Neural cell (in vitro differentiated cells): ENCODE data around the gene SLC35E1. TPM values are rescaled to one million over a fixed set of nuclear protein-coding genes. Genes with fewer than 3 reads are reported as not detected.

Experiments used
- H2AFZ ChIP-seq: fragments of 200-600, 300-800 bp; sonication (generic), shearing (Covaris generic); 2 replicates; pipeline ENCODE4 v1.6.0; 2014; ENCODE audit warnings: low read depth, mild to moderate bottlenecking, antibody characterized with exemption, low read length, moderate library complexity
- H3F3A ChIP-seq: fragments of 200-600 bp; shearing (Covaris generic); 2 replicates; pipeline ENCODE4 v1.6.1; 2016; ENCODE audit warnings: mild to moderate bottlenecking, moderate library complexity, mixed read lengths, antibody characterized with exemption, low read length; ENCODE audit not compliant: insufficient read depth, poor library complexity, severe bottlenecking
- H3K27ac ChIP-seq: fragments of 200-600, 300-800 bp; sonication (generic), shearing (Covaris generic); 2 replicates; pipeline ENCODE4 v1.5.1; 2014; ENCODE audit warnings: mild to moderate bottlenecking, low read length, moderate library complexity
- H3K27me3 ChIP-seq: fragments of 300-800, 200-600 bp; sonication (generic), shearing (Covaris generic); 2 replicates; pipeline ENCODE4 v1.6.0; 2014; ENCODE audit warnings: mild to moderate bottlenecking, low read depth, low read length, moderate library complexity; ENCODE audit not compliant: insufficient read depth
- H3K36me3 ChIP-seq: fragments of 300-800, 200-600 bp; sonication (generic), shearing (Covaris generic); 2 replicates; pipeline ENCODE4 v1.5.1; 2014; ENCODE audit warnings: mild to moderate bottlenecking, antibody characterized with exemption, low read length, moderate library complexity; ENCODE audit not compliant: insufficient read depth
- H3K4me2 ChIP-seq: fragments of 300-800, 200-600 bp; sonication (generic), shearing (Covaris generic); 2 replicates; pipeline ENCODE4 v1.6.0; 2014; ENCODE audit warnings: mild to moderate bottlenecking, low read length
- H3K4me3 ChIP-seq: fragments of 300-800, 200-600 bp; sonication (generic), shearing (Covaris generic); 2 replicates; pipeline ENCODE4 v1.5.1; 2014; ENCODE audit warnings: mild to moderate bottlenecking, low read length, moderate library complexity
- H3K79me2 ChIP-seq: fragments of 200-600 bp; shearing (Covaris generic); replicated peaks from 2 replicates; pipeline ENCODE4 v1.6.0; 2014; ENCODE audit warnings: mild to moderate bottlenecking, low read length, moderate library complexity; ENCODE audit not compliant: insufficient read depth
- H3K9ac ChIP-seq: fragments of 300-800, 200-600 bp; sonication (generic), shearing (Covaris generic); 2 replicates; pipeline ENCODE4 v1.6.1; 2016; ENCODE audit warnings: mild to moderate bottlenecking, low read length, mixed read lengths
- H3K9me2 ChIP-seq: fragments of 200-600 bp; shearing (Covaris generic); 2 replicates; pipeline ENCODE4 v1.6.1; 2016; ENCODE audit warnings: mild to moderate bottlenecking, low read length, mixed read lengths; ENCODE audit not compliant: insufficient read depth
- H3K9me3 ChIP-seq: fragments of 200-600, 300-800 bp; sonication (generic), shearing (Covaris generic); 2 replicates; pipeline ENCODE4 v1.6.1; 2016; ENCODE audit warnings: mild to moderate bottlenecking, mixed run types, low read length, moderate library complexity, mixed read lengths
- H4K20me1 ChIP-seq: fragments of 200-600 bp; shearing (Covaris generic); 2 replicates; pipeline ENCODE4 v1.6.1; 2016; ENCODE audit warnings: mild to moderate bottlenecking, mixed run types; ENCODE audit not compliant: insufficient read depth
- CTCF ChIP-seq: fragments of 450-650 bp; IDR thresholded peaks from 2 replicates; pipeline ENCODE4 v1.5.1; 2014; ENCODE audit warnings: antibody characterized with exemption, mild to moderate bottlenecking, moderate library complexity; ENCODE audit not compliant: poor library complexity, severe bottlenecking
- EP300 ChIP-seq: fragments of 450-650 bp; conservative IDR thresholded peaks from 2 replicates; pipeline ENCODE4 v1.6.1; 2014; ENCODE audit warnings: antibody characterized with exemption, mild to moderate bottlenecking, moderate library complexity; ENCODE audit not compliant: poor library complexity, severe bottlenecking
- EZH2 ChIP-seq: fragments of 200-600, 300-800 bp; shearing (Covaris generic), sonication (generic); IDR thresholded peaks from 2 replicates; pipeline ENCODE4 v1.6.1; 2014; ENCODE audit warnings: antibody characterized with exemption, low read length, borderline replicate concordance, mild to moderate bottlenecking; ENCODE audit not compliant: insufficient read depth, poor library complexity, severe bottlenecking
- MXI1 ChIP-seq: fragments of 450-650 bp; conservative IDR thresholded peaks from 2 replicates; pipeline ENCODE4 v1.6.1; 2014; ENCODE audit warnings: antibody characterized with exemption, mild to moderate bottlenecking; ENCODE audit not compliant: poor library complexity, severe bottlenecking
- POLR2AphosphoS5 ChIP-seq: IDR thresholded peaks from 2 replicates; pipeline ENCODE4 v1.6.1; 2012
- RAD21 ChIP-seq: fragments of 450-650 bp; conservative IDR thresholded peaks from 2 replicates; pipeline ENCODE4 v1.6.1; 2014; ENCODE audit warnings: antibody characterized with exemption, mild to moderate bottlenecking, moderate library complexity
- REST ChIP-seq: IDR thresholded peaks from 2 replicates; pipeline ENCODE4 v1.6.1; 2012; ENCODE audit warnings: borderline replicate concordance
- SMC3 ChIP-seq: fragments of 450-650 bp; conservative IDR thresholded peaks from 2 replicates; pipeline ENCODE4 v1.6.1; 2014; ENCODE audit warnings: antibody characterized with exemption, mild to moderate bottlenecking, moderate library complexity; ENCODE audit not compliant: poor library complexity
- TAF1 ChIP-seq: IDR thresholded peaks from 2 replicates; pipeline ENCODE4 v1.6.1; 2012; ENCODE audit warnings: low read depth
- polyA plus RNA-seq: library from polyadenylated mRNA; depleted of rRNA; stranded (reverse); fragments of >200 nt; gene quantifications from 2 replicates; pipeline ENCODE4 v1.2.3, GENCODE V29; 2014

The SLC35E1 gene
- polyA plus RNA-seq, 1 donor from 2014 or later, result 23.9 TPM

- no peak overlapping the region for H2AFZ ChIP-seq
- H3K79me2 ChIP-seq, result peaks cover 67% of the 10 kb centered on the region
- no peaks in the 10 kb centered on the region for H3K9me3 ChIP-seq
- no peaks in the 10 kb centered on the region for H3K27me3 ChIP-seq
- no peak overlapping the region for H3K9ac ChIP-seq
- H3K9me2 ChIP-seq, result no peaks in the 10 kb centered on the region
- no peaks in the 10 kb centered on the region for H3F3A ChIP-seq
- TF ChIP-seq CTCF (no peak), SMC3 (no peak), RAD21 (no peak), POLR2AphosphoS5 (no peak), EP300 (no peak), EZH2 (no peak), REST (no peak), MXI1 (no peak), TAF1 (no peak)
- no peak overlapping the region for H3K27ac ChIP-seq
- no peaks in the 10 kb centered on the region for H3K36me3 ChIP-seq
- no peak overlapping the region for H3K4me3 ChIP-seq
- no peak overlapping the region for H3K4me2 ChIP-seq
- H4K20me1 ChIP-seq, result no peaks in the 10 kb centered on the region
Measured at GRCh38 chr19:16615808-16616207, 43.6 kb upstream of the SLC35E1 start.

GRCh38 chr19:16614941-16615340, 42.7 kb upstream of the SLC35E1 start:
- Histone ChIP-seq H3K9me3 (no peaks in the 10 kb centered on the region), H2AFZ (no peak overlapping the region), H3K27me3 (no peaks in the 10 kb centered on the region), H3K4me2 (no peak overlapping the region), H3K9me2 (no peaks in the 10 kb centered on the region), H3K36me3 (no peaks in the 10 kb centered on the region), H3K27ac (no peak overlapping the region), H3K79me2 (peaks cover 64% of the 10 kb centered on the region), H3K4me3 (no peak overlapping the region), H3K9ac (no peak overlapping the region), H3F3A (no peaks in the 10 kb centered on the region), H4K20me1 (no peaks in the 10 kb centered on the region)
- no peak for TF ChIP-seq EZH2
- no peak for TF ChIP-seq REST
- no peak for TF ChIP-seq CTCF
